C4-2B (cell line): ENCODE results near the gene SEMA3E.

Experiments used
- CTCF ChIP-seq: fragments of 450-650 bp; conservative IDR thresholded peaks from 2 replicates; pipeline ENCODE4 v1.5.1; 2017; ENCODE audit warnings: mild to moderate bottlenecking
- ZFX ChIP-seq: fragments of 450-650 bp; IDR thresholded peaks from 2 replicates; pipeline ENCODE4 v1.6.1; 2017

DNA sequence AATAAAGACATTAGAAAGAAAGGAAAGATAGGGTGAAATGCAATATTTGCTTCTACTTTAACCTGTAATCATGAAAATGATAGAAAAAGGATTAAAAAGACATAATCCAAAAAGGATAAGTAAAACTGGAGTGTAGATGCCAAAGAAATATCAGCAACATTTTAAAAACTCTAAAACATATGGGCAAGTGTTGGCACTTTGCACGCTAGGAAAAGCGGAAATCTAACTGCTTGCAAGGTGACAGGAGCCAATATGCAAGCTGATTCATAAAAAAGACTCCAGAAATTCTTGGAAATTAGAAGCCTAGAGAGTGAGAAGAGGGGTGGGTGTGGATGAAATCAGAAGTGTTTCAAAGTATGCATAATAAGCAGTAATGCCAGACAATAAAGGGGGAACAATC is 161.1 kb downstream of the SEMA3E start:
- TF ChIP-seq CTCF (no peak), ZFX (no peak)
